Activated CD4-positive, alpha-beta T cell treated with anti-CD3 and anti-CD28 coated beads for 36 hours (primary cell): ENCODE measurements around the gene DDX10. TPM values are rescaled to one million over a fixed set of nuclear protein-coding genes. Genes with fewer than 3 reads are reported as not detected.
"Not testable (repeated sequence)": the region's sequence is repeated elsewhere in the genome, so short reads cannot be mapped to it uniquely, and the experiment has no call there.

Experiments
- ATAC-seq: fragments of 200-7000 bp; cut with Tn5 transposase; one replicate; pipeline ENCODE4 v1.10.0; 2021; ENCODE audit warnings: mild to moderate bottlenecking, moderate library complexity
- CTCF ChIA-PET: fragments of 350-600 bp; sonication (Branson Sonifier 250); formaldehyde crosslinking; loops from one replicate; lab custom pipeline; 2021; ENCODE audit warnings: antibody characterized with exemption; lab: Charles Lee
- POLR2A ChIA-PET: fragments of 350-600 bp; sonication (Branson Sonifier 250); formaldehyde crosslinking; loops from one replicate; lab custom pipeline; 2021; ENCODE audit warnings: antibody characterized with exemption, inconsistent platforms; lab: Charles Lee
- DNase-seq: peaks from one replicate; pipeline ENCODE4 v3.0.0-alpha.2; 2020
- H3K27ac Mint-ChIP-seq: one replicate; pipeline ENCODE4 v1.8.0; 2021; ENCODE audit warnings: mixed read lengths
- H3K27me3 Mint-ChIP-seq: one replicate; pipeline ENCODE4 v1.8.0; 2021; ENCODE audit warnings: mixed read lengths
- H3K36me3 Mint-ChIP-seq: one replicate; pipeline ENCODE4 v1.8.0; 2021; ENCODE audit warnings: low read depth, mixed read lengths
- H3K4me1 Mint-ChIP-seq: one replicate; pipeline ENCODE4 v1.8.0; 2021; ENCODE audit warnings: mixed read lengths
- H3K4me3 Mint-ChIP-seq: one replicate; pipeline ENCODE4 v1.8.0; 2021; ENCODE audit warnings: mild to moderate bottlenecking, moderate library complexity, mixed read lengths
- H3K9me3 Mint-ChIP-seq: one replicate; pipeline ENCODE4 v1.8.0; 2021; ENCODE audit warnings: low read depth, mixed read lengths
- intact Hi-C, 2 experiments: fragments of 100-400 bp; cut with DNase I in 1 of 2; cut with micrococcal nuclease in 1 of 2; formaldehyde crosslinking; loops; one replicate each; pipeline versions ENCODE4 v1.14.2 to v1.15.1; 2022 to 2024; cut with DNase I, micrococcal nuclease
- total RNA-seq, 2 experiments: library from RNA; stranded (reverse); gene quantifications; one replicate each; pipeline ENCODE4 v1.2.3, GENCODE V29; 2021

The DDX10 gene
- total RNA-seq, 2 experiments from 2014 or later, result 45.8 to 50.9 TPM

GRCh38 chr11:108740132-108740531 lies 75.3 kb downstream of the DDX10 start:
- H3K27me3 Mint-ChIP-seq, POLR2A ChIA-PET, H3K27ac Mint-ChIP-seq, intact Hi-C loops, H3K4me3 Mint-ChIP-seq, DNase-seq, ATAC-seq, H3K4me1 Mint-ChIP-seq: not testable (repeated sequence)
- peaks cover 13% of the 10 kb centered on the region for H3K9me3 Mint-ChIP-seq
- CTCF ChIA-PET, result interaction anchor here (0.6 kb wide), 1 partner anchor 11 kb away, joined by 3 read pairs; no protein-coding TSS in a partner anchor
- peaks cover 50% of the 10 kb centered on the region for H3K36me3 Mint-ChIP-seq

- ATAC-seq, result no peak
- Mint-ChIP-seq H3K4me3 (no peak overlapping the region), H3K27me3 (no peaks in the 10 kb centered on the region), H3K36me3 (peaks cover 43% of the 10 kb centered on the region), H3K27ac (no peak overlapping the region), H3K4me1 (no peaks in the 10 kb centered on the region), H3K9me3 (peaks cover 13% of the 10 kb centered on the region)
- ChIA-PET POLR2A (no interaction called here), CTCF (interaction anchor here (1.0 kb wide), 1 partner anchor 9 kb away, joined by 3 read pairs; no protein-coding TSS in a partner anchor)
- no peak for DNase-seq
- intact Hi-C loops, result no loop called here
Measured at GRCh38 chr11:108743851-108744250, 79.0 kb downstream of the DDX10 start.

- Mint-ChIP-seq H3K36me3 (peaks cover 14% of the 10 kb centered on the region), H3K27me3 (no peaks in the 10 kb centered on the region), H3K27ac (no peak overlapping the region), H3K4me3 (no peak overlapping the region), H3K4me1 (peaks cover 31% of the 10 kb centered on the region), H3K9me3 (no peaks in the 10 kb centered on the region)
- CTCF ChIA-PET, result interaction anchor here (1.0 to 2.2 kb wide), 5 partner anchors 10 to 51 kb away, joined by 3 to 11 read pairs (median 5); no protein-coding TSS in a partner anchor
- POLR2A ChIA-PET, result no interaction called here
- ATAC-seq, result no peak
- intact Hi-C loops, result no loop called here
- no peak for DNase-seq
Measured at GRCh38 chr11:108748968-108749367, 84.1 kb downstream of the DDX10 start.

- Mint-ChIP-seq H3K36me3 (peaks cover 13% of the 10 kb centered on the region), H3K4me1 (peaks cover 42% of the 10 kb centered on the region), H3K27me3 (no peaks in the 10 kb centered on the region), H3K4me3 (no peak overlapping the region), H3K27ac (peak overlapping the region; percentile 48), H3K9me3 (no peaks in the 10 kb centered on the region)
- ATAC-seq (no peak), DNase-seq (no peak)
- intact Hi-C loops, result no loop called here
- POLR2A ChIA-PET, result interaction anchor here (0.6 to 1.0 kb wide), 2 partner anchors 17 to 774 kb away, joined by 3 to 6 read pairs; no protein-coding TSS in a partner anchor
- CTCF ChIA-PET, result interaction anchor here (0.8 to 1.3 kb wide), 2 partner anchors 12 to 18 kb away, joined by 3 to 11 read pairs; no protein-coding TSS in a partner anchor
Measured at GRCh38 chr11:108751444-108751843, 86.6 kb downstream of the DDX10 start.

DNA sequence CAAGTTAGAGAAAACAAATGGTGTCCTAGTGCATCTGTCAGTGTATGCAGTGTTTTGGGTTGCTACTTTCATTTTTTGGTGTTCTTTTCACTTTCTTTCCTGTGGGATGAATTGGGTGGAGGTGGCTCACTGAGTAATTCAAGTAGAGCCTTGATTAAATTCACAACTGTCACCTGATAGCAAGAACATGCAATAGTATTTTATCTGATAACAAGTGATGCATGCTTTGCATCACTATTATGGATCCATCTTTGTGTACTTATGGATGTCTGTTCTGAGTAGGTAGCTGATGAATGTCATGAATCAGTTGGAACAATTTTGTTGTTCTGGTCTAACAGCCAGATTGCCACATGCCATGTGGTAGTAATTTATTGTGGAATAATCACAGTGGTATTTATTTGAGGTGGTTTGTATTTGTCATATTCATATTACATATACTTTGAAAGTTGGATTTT lies 87.5 kb downstream of the DDX10 start:
- peak overlapping the region; percentile 48 for H3K27ac Mint-ChIP-seq
- H3K27me3 Mint-ChIP-seq, result no peaks in the 10 kb centered on the region
- no peak for DNase-seq
- ATAC-seq, result peak; percentile 79
- H3K9me3 Mint-ChIP-seq, result no peaks in the 10 kb centered on the region
- peaks cover 42% of the 10 kb centered on the region for H3K4me1 Mint-ChIP-seq
- CTCF ChIA-PET, result interaction anchor here (1.3 to 1.5 kb wide), 2 partner anchors 13 to 19 kb away, joined by 3 to 11 read pairs; no protein-coding TSS in a partner anchor
- POLR2A ChIA-PET, result interaction anchor here (0.9 to 1.0 kb wide), 2 partner anchors 18 to 19 kb away, joined by 3 read pairs; no protein-coding TSS in a partner anchor
- intact Hi-C loops, result loop anchor here (1.0 kb wide), 1 partner anchor 19 kb away; no protein-coding TSS in a partner anchor
- peaks cover 10% of the 10 kb centered on the region for H3K36me3 Mint-ChIP-seq
- H3K4me3 Mint-ChIP-seq, result no peak overlapping the region

DNA sequence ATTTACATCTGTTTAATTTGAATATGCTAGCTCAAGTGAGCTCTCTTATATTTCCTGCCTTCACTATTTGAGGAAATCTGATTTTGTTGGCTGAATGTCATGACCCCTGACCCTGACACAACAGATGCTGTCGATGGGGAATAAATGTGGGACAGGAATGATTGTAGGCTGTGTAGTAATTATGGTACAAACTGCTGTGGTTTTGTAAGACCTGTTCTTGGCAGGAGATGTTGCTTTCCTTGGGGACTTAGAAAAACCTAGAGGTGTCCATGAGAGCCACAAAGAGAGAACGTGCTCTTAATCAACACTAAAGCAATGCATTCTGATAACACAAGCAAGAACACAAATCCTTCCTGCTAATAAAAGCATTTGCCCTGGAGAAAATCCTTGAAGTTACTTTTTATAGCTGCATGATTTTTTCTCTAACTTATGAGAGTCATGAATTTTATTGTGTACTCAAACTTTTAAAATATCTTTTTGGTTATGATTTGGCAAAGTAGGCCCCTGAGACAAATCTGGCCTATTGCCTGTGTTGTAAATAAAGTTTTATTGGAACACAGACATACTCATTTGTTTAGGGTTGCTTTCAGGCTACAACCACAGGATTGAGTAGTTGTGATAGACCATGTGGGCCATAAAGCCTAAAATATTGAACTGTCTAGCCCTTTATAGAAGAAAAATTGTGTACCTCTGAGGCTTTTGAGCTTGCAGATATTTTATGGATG lies 90.2 kb downstream of the DDX10 start:
- Mint-ChIP-seq H3K4me1 (peaks cover 42% of the 10 kb centered on the region), H3K36me3 (peaks cover 9% of the 10 kb centered on the region), H3K4me3 (no peak overlapping the region), H3K9me3 (peaks cover 2% of the 10 kb centered on the region), H3K27me3 (no peaks in the 10 kb centered on the region), H3K27ac (no peak overlapping the region)
- CTCF ChIA-PET, result interaction anchor here (0.7 to 1.5 kb wide), 2 partner anchors 13 to 32 kb away, joined by 3 to 5 read pairs; no protein-coding TSS in a partner anchor
- intact Hi-C loops, result no loop called here
- ATAC-seq (no peak), DNase-seq (no peak)
- POLR2A ChIA-PET, result interaction anchor here (1.4 kb wide), 1 partner anchor 21 kb away, joined by 4 read pairs; no protein-coding TSS in a partner anchor

DNA sequence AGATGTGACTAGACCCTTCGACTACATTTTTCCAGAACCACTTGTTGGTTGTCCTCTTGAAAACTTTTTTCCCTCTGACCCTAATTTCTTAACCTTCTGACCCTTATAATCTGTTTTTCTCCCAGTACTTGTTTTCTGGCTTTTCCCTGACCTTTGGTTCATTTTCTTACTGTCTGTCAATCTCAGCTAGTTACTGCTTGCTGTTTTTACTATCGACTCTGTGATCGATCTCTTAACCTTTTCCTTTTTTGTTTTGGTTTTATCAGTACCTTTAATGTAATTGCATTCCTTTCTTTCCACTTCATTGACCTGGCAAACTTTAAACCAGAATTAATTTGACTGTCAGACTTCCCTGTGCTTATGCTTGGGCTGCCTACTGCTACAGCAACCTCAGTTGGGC lies 92.8 kb downstream of the DDX10 start:
- no peaks in the 10 kb centered on the region for H3K27me3 Mint-ChIP-seq
- CTCF ChIA-PET, result interaction anchor here (1.4 kb wide), 1 partner anchor 23 kb away, joined by 3 read pairs; no protein-coding TSS in a partner anchor
- peaks cover 7% of the 10 kb centered on the region for H3K36me3 Mint-ChIP-seq
- H3K9me3 Mint-ChIP-seq, result peaks cover 2% of the 10 kb centered on the region
- intact Hi-C loops, result no loop called here
- peaks cover 26% of the 10 kb centered on the region for H3K4me1 Mint-ChIP-seq
- POLR2A ChIA-PET, result no interaction called here
- ATAC-seq (no peak), DNase-seq (no peak)
- H3K4me3 Mint-ChIP-seq, result no peak overlapping the region
- H3K27ac Mint-ChIP-seq, result no peak overlapping the region

GRCh38 chr11:108758458-108758857 lies 93.6 kb downstream of the DDX10 start:
- ChIA-PET CTCF (interaction anchor here (0.6 to 1.0 kb wide), 2 partner anchors 10 to 1756 kb away, joined by 3 to 4 read pairs; no protein-coding TSS in a partner anchor), POLR2A (no interaction called here)
- H3K9me3 Mint-ChIP-seq, result peaks cover 2% of the 10 kb centered on the region
- H3K27ac Mint-ChIP-seq, result no peak overlapping the region
- H3K36me3 Mint-ChIP-seq, result peaks cover 7% of the 10 kb centered on the region
- no peak overlapping the region for H3K4me3 Mint-ChIP-seq
- H3K4me1 Mint-ChIP-seq, result peaks cover 28% of the 10 kb centered on the region
- no peaks in the 10 kb centered on the region for H3K27me3 Mint-ChIP-seq
- ATAC-seq, result no peak
- no peak for DNase-seq
- intact Hi-C loops, result no loop called here

- Mint-ChIP-seq H3K9me3 (peaks cover 4% of the 10 kb centered on the region), H3K27ac (no peak overlapping the region), H3K36me3 (peaks cover 18% of the 10 kb centered on the region), H3K27me3 (no peaks in the 10 kb centered on the region), H3K4me3 (no peak overlapping the region), H3K4me1 (peaks cover 21% of the 10 kb centered on the region)
- intact Hi-C loops, result no loop called here
- ATAC-seq, result no peak
- DNase-seq, result no peak
- POLR2A ChIA-PET, result no interaction called here
- CTCF ChIA-PET, result no interaction called here
Measured at GRCh38 chr11:108766596-108767173, 101.8 kb downstream of the DDX10 start.

- H3K27ac Mint-ChIP-seq, result no peak overlapping the region
- no peaks in the 10 kb centered on the region for H3K27me3 Mint-ChIP-seq
- CTCF ChIA-PET, result no interaction called here
- DNase-seq, result no peak
- POLR2A ChIA-PET, result no interaction called here
- no peak overlapping the region for H3K4me3 Mint-ChIP-seq
- ATAC-seq, result no peak
- H3K9me3 Mint-ChIP-seq, result peaks cover 4% of the 10 kb centered on the region
- H3K4me1 Mint-ChIP-seq, result peaks cover 18% of the 10 kb centered on the region
- intact Hi-C loops, result no loop called here
- H3K36me3 Mint-ChIP-seq, result peaks cover 18% of the 10 kb centered on the region
Measured at GRCh38 chr11:108768370-108768769, 103.5 kb downstream of the DDX10 start.

GRCh38 chr11:108768964-108769363 lies 104.1 kb downstream of the DDX10 start:
- POLR2A ChIA-PET, result no interaction called here
- ATAC-seq (no peak), DNase-seq (no peak)
- CTCF ChIA-PET, result no interaction called here
- Mint-ChIP-seq H3K4me3 (no peak overlapping the region), H3K9me3 (peaks cover 4% of the 10 kb centered on the region), H3K36me3 (peaks cover 18% of the 10 kb centered on the region), H3K4me1 (peaks cover 17% of the 10 kb centered on the region), H3K27me3 (no peaks in the 10 kb centered on the region), H3K27ac (no peak overlapping the region)
- intact Hi-C loops, result no loop called here
